ENCODE measurements around the gene APOBEC3G.
"Not testable (repeated sequence)": the region's sequence is repeated elsewhere in the genome, so short reads cannot be mapped to it uniquely, and the experiment has no call there.

APOBEC3G gene

DNA sequence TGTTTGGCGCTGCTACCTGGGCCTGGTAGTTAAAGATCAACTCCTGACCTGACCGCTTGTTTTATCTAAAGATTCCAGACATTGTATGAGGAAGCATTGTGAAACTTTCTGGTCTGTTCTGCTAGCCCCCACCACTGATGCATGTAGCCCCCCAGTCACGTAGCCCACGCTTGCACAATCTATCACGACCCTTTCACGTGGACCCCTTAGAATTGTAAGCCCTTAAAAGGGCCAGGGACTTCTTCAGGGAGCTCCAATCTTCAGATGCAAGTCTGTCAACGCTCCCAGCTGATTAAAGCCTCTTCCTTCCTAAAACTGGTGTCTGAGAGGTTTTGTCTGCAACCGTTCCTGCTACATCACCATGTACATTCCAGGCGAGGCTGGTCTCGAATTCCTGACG is 21.4 kb upstream of the APOBEC3G start:
- Histone ChIP-seq H3K27ac (no peak overlapping the region), H3K4me3 (ENCODE audit: low read depth, low read length) (no peak overlapping the region), H3K36me3 (replicated peaks) (no peaks in the 10 kb centered on the region), H3K27me3 (replicated peaks) (no peaks in the 10 kb centered on the region)
- no peak for TF ChIP-seq CTCF (IDR thresholded peaks at IDR 0.05; ENCODE audit: low read depth, low read length, missing control alignments)
- DNase-seq, result no peak
- in situ Hi-C loops (cut with HindIII; ENCODE audit: low pct_ligation_motif_present, low sequenced_read_pairs), result no loop called here

DNA sequence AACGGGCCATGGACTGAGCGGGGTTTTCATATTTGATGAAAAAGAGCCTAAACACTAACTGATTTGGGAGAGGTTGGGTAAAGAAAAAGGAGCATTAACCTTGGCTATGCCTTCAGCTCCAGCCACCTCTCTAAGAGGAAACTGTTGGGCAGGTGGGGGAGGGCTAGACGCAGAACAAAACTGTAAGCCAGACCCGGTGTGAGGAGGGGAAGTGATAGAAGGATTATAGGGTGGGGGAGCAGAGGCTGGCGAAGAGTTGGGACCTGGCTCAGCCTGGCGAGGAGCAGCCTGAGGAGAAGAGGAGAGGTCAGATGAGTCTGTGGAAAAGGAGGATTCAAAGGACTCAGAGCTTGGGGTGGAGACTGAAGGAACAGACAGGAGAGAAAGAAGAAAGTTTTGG is 15.8 kb upstream of the APOBEC3G start:
- H3K36me3 ChIP-seq (replicated peaks); H3K27ac ChIP-seq; in situ Hi-C loops (cut with HindIII; ENCODE audit: low pct_ligation_motif_present, low sequenced_read_pairs); H3K4me3 ChIP-seq (ENCODE audit: low read depth, low read length); H3K27me3 ChIP-seq (replicated peaks); DNase-seq: not testable (repeated sequence)

- H3K27me3 ChIP-seq (replicated peaks); DNase-seq; in situ Hi-C loops (cut with HindIII; ENCODE audit: low pct_ligation_motif_present, low sequenced_read_pairs); H3K4me3 ChIP-seq (ENCODE audit: low read depth, low read length); H3K36me3 ChIP-seq (replicated peaks); H3K27ac ChIP-seq: not testable (repeated sequence)
Measured at GRCh38 chr22:39061951-39062350, 15.1 kb upstream of the APOBEC3G start.

DNA sequence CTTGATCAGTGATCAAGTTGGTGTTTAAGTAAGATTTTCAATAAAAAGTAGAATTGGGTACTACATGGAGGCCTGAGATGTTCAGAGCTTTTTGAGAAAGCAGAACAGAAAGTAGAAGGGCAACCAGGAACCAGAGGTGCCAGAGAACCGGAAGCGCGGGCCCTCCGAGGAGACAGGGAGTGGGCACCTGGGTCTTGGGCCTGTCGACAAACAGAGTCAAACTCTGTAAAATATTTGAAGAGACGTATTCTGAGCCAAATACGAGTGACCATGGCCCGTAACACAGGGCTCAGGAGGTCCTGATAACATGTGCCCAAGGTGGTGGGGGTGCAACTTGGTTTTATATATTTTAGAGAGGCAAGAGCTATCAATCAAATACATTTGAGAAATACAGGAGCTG is 13.2 kb upstream of the APOBEC3G start:
- not testable (repeated sequence) for H3K27ac ChIP-seq

GRCh38 chr22:39066442-39067276 is 10.4 kb upstream of the APOBEC3G start:
- H3K36me3 ChIP-seq (replicated peaks); H3K27ac ChIP-seq; H3K27me3 ChIP-seq (replicated peaks); DNase-seq; H3K4me3 ChIP-seq (ENCODE audit: low read depth, low read length); in situ Hi-C loops (cut with HindIII; ENCODE audit: low pct_ligation_motif_present, low sequenced_read_pairs): not testable (repeated sequence)

More for the DNA sequence above, 13.2 kb upstream of the APOBEC3G start:
- H3K27me3 ChIP-seq (replicated peaks); H3K36me3 ChIP-seq (replicated peaks); H3K4me3 ChIP-seq (ENCODE audit: low read depth, low read length); DNase-seq; in situ Hi-C loops (cut with HindIII; ENCODE audit: low pct_ligation_motif_present, low sequenced_read_pairs): not testable (repeated sequence)

DNA sequence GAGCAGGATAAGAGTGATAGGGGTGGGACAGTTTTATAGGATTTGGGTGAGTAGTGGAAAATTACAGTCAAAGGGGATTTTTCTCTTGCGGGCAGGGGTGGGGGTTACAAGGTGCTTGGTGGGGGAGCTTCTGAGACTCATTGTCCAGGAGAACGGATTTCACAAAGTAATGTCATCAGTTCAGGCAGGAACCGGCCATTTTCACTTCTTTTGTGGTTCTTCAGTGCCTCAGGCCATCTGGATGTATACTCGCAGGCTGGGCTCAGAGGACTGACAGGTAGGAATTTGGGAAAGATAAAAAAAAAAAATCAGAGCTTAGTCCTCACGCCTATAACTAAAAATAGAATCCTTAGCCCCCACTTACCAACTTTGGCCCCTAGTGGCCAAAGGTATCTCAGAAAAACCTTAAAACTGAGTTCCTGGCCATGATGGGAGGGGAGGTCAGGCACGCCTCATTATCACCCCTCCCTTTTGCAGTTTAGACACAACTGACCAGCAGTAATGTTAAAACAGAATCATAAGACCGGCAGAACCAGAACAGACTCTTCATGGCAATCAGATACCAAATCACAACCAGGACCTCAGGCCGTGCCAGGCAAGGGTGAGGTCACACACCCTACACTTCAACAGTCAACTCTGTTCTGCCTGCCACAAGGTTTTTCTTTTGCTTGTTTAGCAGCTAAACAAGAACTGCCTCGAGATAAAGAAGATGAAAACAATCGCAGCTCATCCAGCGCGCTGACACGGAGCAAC is 8.9 kb upstream of the APOBEC3G start:
- Histone ChIP-seq H3K27ac (no peak overlapping the region), H3K27me3 (replicated peaks) (no peaks in the 10 kb centered on the region), H3K4me3 (ENCODE audit: low read depth, low read length) (no peak overlapping the region), H3K36me3 (replicated peaks) (no peaks in the 10 kb centered on the region)
- TF ChIP-seq CTCF (IDR thresholded peaks at IDR 0.05; ENCODE audit: low read depth, low read length, missing control alignments), result peak; percentile 2
- in situ Hi-C loops (cut with HindIII; ENCODE audit: low pct_ligation_motif_present, low sequenced_read_pairs), result no loop called here
- no peak for DNase-seq

GRCh38 chr22:39070186-39070585 is 6.9 kb upstream of the APOBEC3G start:
- in situ Hi-C loops (cut with HindIII; ENCODE audit: low pct_ligation_motif_present, low sequenced_read_pairs), result no loop called here
- no peak for TF ChIP-seq CTCF (IDR thresholded peaks at IDR 0.05; ENCODE audit: low read depth, low read length, missing control alignments)
- Histone ChIP-seq H3K4me3 (ENCODE audit: low read depth, low read length) (no peak overlapping the region), H3K27me3 (replicated peaks) (no peaks in the 10 kb centered on the region), H3K36me3 (replicated peaks) (no peaks in the 10 kb centered on the region), H3K27ac (no peak overlapping the region)
- DNase-seq, result no peak

DNA sequence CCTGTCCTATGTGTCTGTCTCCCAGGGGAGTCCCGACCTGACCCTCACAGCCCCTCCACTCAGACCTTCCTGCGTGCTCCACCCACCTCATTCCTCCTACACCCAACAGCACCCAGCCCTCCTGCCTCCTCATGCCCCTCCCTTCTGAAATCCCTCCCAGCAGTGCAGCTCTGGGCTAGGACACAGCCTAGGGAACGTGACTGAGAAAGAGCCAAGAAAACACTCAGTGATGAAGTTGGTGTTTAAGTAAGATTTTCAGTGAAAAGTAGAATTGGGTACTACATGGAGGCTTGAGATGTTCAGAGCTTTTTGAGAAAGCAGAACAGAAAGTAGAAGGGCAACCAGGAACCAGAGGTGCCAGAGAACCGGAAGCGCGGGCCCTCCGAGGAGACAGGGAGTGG is 4.5 kb upstream of the APOBEC3G start:
- H3K27me3 ChIP-seq (replicated peaks); H3K4me3 ChIP-seq (ENCODE audit: low read depth, low read length); in situ Hi-C loops (cut with HindIII; ENCODE audit: low pct_ligation_motif_present, low sequenced_read_pairs); DNase-seq; H3K27ac ChIP-seq; H3K36me3 ChIP-seq (replicated peaks): not testable (repeated sequence)

Data from brain microvascular endothelial cell (primary cell).